GM18873 (cell line): ENCODE results near the gene PHF24.
A peak's percentile ranks its signal among the peaks of the same experiment; 100 is the strongest.

Source experiments
- ATAC-seq: cut with Tn5 transposase; IDR thresholded peaks from one replicate; pipeline ENCODE4 v1.9.1; 2021; ENCODE audit warnings: mild to moderate bottlenecking, moderate library complexity, moderate number of reproducible peaks; ENCODE audit not compliant: unreplicated experiment, low FRiP score

Gene PHF24

GRCh38 chr9:34982361-34982760, 24.3 kb downstream of the PHF24 start:
- ATAC-seq: no peak

GRCh38 chr9:34983209-34983608, 25.1 kb downstream of the PHF24 start:
- no peak for ATAC-seq

- no peak for ATAC-seq
These were observed 26.0 kb downstream of the PHF24 start for GRCh38 chr9:34984049-34984448.

- no peak for ATAC-seq
These were observed 27.3 kb downstream of the PHF24 start for GRCh38 chr9:34985311-34985899.

- ATAC-seq: no peak
These were observed 28.5 kb downstream of the PHF24 start for GRCh38 chr9:34986540-34987047.

- ATAC-seq: no peak
These were observed 29.2 kb downstream of the PHF24 start for GRCh38 chr9:34987160-34987901.

- no peak for ATAC-seq
These were observed 30.3 kb downstream of the PHF24 start for GRCh38 chr9:34988218-34989002.

- peak; percentile 90 for ATAC-seq
These were observed 31.2 kb downstream of the PHF24 start, which contains the start of gene DNAJB5 for GRCh38 chr9:34989003-34989945. Gene DNAJB5 (plus strand): TSS chr9:34989745. CDS start chr9:34990631, 886 bp downstream.

- no peak for ATAC-seq
These were observed 32.0 kb downstream of the PHF24 start for GRCh38 chr9:34989946-34990635.

GRCh38 chr9:34990908-34991606, 33.0 kb downstream of the PHF24 start:
- no peak for ATAC-seq

- no peak for ATAC-seq
These were observed 33.7 kb downstream of the PHF24 start for GRCh38 chr9:34991607-34992375.

GRCh38 chr9:34992376-34992951, 34.4 kb downstream of the PHF24 start:
- ATAC-seq: no peak

- ATAC-seq: no peak
These were observed 35.6 kb downstream of the PHF24 start for GRCh38 chr9:34993502-34994259.

GRCh38 chr9:34994260-34994899, 36.3 kb downstream of the PHF24 start:
- no peak for ATAC-seq

GRCh38 chr9:34994900-34995669, 37.0 kb downstream of the PHF24 start:
- ATAC-seq: no peak

GRCh38 chr9:34995670-34996060, 37.6 kb downstream of the PHF24 start:
- ATAC-seq: no peak
